Stimulated activated CD8-positive, alpha-beta memory T cell treated with anti-CD3 and anti-CD28 coated beads, Interleukin-12 subunit alpha, Interleukin-12 subunit beta, amount 100 ng/mL, for 24 hours (primary cell): ENCODE data around the gene AGRN.
"Not testable (repeated sequence)": the region's sequence is repeated elsewhere in the genome, so short reads cannot be mapped to it uniquely, and the experiment has no call there.

ENCODE experiments used
- DNase-seq: peaks from one replicate; pipeline ENCODE4 v3.0.0-alpha.2; 2020; ENCODE audit errors: extremely low read depth

AGRN gene

GRCh38 chr1:1053682-1054081 lies 33.8 kb downstream of the AGRN start:
- no peak for DNase-seq

- DNase-seq, result no peak
These were observed 34.3 kb downstream of the AGRN start for GRCh38 chr1:1054099-1054700.

- no peak for DNase-seq
These were observed 35.1 kb downstream of the AGRN start for GRCh38 chr1:1054971-1055370.

GRCh38 chr1:1055841-1056736 lies 36.2 kb downstream of the AGRN start:
- DNase-seq, result no peak

GRCh38 chr1:1057769-1058087 lies 37.8 kb downstream of the AGRN start:
- not testable (repeated sequence) for DNase-seq

- no peak for DNase-seq
These were observed 38.4 kb downstream of the AGRN start for GRCh38 chr1:1058088-1058905.

GRCh38 chr1:1058921-1059493 lies 39.1 kb downstream of the AGRN start:
- DNase-seq, result no peak

GRCh38 chr1:1059494-1060280 lies 39.8 kb downstream of the AGRN start:
- peak; percentile 79 for DNase-seq

- DNase-seq, result no peak
These were observed 40.5 kb downstream of the AGRN start for GRCh38 chr1:1060281-1061000.

- DNase-seq, result no peak
These were observed 41.9 kb downstream of the AGRN start for GRCh38 chr1:1061682-1062345.

- no peak for DNase-seq
These were observed 42.6 kb downstream of the AGRN start for GRCh38 chr1:1062348-1063163.

GRCh38 chr1:1063261-1063944 lies 43.5 kb downstream of the AGRN start:
- DNase-seq, result no peak

GRCh38 chr1:1063945-1064831 lies 44.3 kb downstream of the AGRN start:
- peak; percentile 78 for DNase-seq

- no peak for DNase-seq
These were observed 45.5 kb downstream of the AGRN start for GRCh38 chr1:1065265-1065939.

- DNase-seq, result not testable (repeated sequence)
These were observed 46.0 kb downstream of the AGRN start for GRCh38 chr1:1065940-1066304.

- DNase-seq, result no peak
These were observed 46.7 kb downstream of the AGRN start for GRCh38 chr1:1066403-1067283.
